GM19372 (cell line): ENCODE results near the gene SLAMF7.
A peak's percentile ranks its signal among the peaks of the same experiment; 100 is the strongest.
"Not testable (repeated sequence)": the region's sequence is repeated elsewhere in the genome, so short reads cannot be mapped to it uniquely, and the experiment has no call there.

ENCODE experiments used
- ATAC-seq: cut with Tn5 transposase; IDR thresholded peaks from one replicate; pipeline ENCODE4 v1.9.1; 2021; ENCODE audit warnings: mild to moderate bottlenecking, low read depth, moderate library complexity; ENCODE audit not compliant: unreplicated experiment

The SLAMF7 gene

GRCh38 chr1:160739098-160739511, at the start of gene SLAMF7:
SLAMF7 (plus strand) TSS chr1:160739247; CDS start chr1:160739302, 55 bp downstream.
- ATAC-seq = no peak

DNA sequence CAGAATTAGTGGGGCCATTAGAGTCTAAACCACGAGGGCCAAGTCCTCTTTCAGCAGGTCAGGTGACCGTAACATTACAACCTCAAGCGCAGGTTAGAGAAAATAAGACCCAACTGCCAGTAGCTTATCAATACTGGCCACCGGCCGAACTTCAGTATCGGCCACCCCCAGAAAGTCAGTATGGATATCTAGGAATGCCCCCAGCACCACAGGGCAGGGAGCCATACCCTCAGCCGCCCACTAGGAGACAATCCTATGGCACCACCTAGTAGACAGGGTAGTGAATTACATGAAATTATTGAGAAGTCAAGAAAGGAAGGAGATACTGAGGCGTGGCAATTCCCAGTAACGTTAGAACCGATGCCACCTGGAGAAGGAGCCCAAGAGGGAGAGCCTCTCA, 46.7 kb upstream of the SLAMF7 start:
- ATAC-seq = not testable (repeated sequence)

- no peak for ATAC-seq
Measured at GRCh38 chr1:160702100-160702499, 36.9 kb upstream of the SLAMF7 start.

- no peak for ATAC-seq
Measured at GRCh38 chr1:160704250-160704649, 34.8 kb upstream of the SLAMF7 start.

DNA sequence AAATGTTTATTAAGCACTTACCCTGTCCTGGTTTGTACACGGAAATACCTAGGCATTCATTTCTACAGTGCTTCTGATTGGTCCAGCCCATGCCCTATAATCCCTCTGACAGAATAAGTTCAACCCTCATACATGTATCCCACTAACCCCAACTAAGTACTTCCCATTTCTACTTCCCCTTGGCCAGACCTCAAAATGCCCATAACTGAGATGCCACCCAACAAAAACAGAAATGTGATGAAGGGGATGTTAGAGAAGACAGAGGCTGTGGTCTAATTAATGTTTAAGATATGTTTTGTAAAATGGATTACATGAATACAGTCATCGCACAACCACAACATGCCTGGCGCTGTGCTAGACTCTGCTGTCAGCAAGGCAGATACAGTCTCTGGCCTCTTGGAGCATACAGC, 33.8 kb upstream of the SLAMF7 start:
- ATAC-seq = not testable (repeated sequence)

DNA sequence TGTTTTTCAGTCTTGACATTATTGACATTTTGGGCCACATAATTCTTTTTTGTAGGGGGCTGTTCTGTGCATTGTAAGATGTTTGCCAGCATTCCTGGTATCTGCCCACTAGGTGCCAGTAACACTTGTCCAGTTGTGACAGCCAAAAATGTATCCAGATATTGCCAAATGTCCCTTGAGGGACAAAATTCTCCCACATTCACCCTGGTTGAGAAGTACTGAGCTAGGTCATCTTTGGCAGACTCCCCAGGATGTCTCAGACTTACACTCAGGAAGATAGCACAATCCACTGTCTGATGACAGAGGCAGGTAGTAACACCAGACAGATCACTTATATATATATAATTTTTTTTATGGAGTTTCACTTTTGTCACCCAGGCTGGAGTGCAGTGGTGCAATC, 33.3 kb upstream of the SLAMF7 start:
- ATAC-seq = no peak

GRCh38 chr1:160706526-160707235, 32.4 kb upstream of the SLAMF7 start:
- no peak for ATAC-seq

DNA sequence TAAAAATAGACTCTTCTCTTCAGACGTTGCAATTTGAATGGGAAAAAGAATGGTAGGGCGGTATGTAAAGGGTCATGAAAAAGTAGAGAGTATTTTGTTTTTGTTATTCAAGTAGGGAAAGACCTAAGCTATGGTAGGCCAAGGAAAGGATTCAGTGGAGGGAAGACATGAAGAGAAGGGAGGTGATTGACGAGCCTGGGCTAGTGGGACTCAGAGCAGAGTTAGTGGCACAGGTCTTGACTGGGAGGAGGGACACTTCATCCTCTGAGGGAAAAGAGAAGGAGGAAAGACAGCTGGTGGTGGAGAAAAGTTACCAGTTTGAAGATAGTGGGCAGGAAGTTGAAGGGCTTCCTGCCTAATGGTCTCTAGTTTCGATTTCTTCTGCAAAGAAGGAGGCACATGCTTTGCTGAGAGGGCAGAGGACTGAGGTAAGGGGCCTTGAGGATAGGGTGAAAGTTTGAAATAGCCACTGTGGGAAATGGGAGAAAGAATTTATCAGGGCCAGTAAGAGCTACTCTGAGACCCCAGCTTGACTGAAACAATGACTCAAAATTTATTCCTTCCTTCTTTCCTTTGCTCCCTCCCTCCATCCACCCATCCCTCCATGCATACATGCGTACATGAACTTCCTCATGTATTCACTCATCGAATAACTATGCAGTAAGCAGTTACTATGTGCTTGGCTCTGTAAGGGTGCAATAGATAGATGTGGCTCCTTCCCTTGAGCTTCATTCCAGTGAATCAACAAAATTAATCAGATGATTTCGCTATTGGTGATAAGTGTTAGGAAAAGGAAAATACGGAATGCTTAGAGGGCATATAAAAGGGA, 31.6 kb upstream of the SLAMF7 start:
- ATAC-seq = no peak

DNA sequence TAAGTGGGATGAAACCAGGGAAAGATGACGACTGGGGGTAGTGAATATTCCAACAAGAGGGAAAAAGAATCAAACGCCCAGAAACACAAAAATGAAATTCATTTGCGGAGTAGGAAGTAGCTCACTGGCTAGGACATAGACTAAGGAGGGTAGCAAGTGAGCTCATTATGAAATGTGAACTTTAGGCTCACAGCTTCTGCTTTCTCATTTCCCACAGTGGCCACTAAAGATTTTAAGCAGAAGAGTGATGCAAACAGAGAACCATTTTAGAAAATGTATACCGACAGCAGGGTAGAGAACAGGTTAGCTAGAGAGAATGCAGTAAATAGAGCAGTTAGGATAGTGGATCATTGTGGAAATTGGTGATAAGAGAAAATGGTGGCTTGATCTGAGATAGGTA, 30.9 kb upstream of the SLAMF7 start:
- no peak for ATAC-seq

- ATAC-seq = no peak
Measured at GRCh38 chr1:160708801-160709200, 30.2 kb upstream of the SLAMF7 start.

DNA sequence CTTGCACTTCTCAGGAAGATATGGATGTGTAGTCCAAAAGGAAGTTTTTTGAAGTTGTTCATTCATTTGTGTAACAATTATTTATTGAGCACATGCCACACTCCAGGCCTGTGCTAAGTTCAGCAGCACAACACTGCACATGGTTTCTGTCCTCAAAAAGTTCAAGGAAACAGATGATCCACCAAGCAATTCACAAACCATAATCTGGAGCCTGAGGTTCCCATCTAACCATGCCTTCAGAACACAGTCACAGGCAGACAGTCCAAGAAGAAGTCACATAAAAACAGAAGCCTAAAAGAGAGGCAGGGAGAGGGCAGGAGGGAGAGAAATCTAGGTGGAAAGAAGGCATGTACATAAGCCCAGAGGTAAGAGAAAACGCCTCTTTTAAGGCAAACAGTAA, 29.3 kb upstream of the SLAMF7 start:
- no peak for ATAC-seq

DNA sequence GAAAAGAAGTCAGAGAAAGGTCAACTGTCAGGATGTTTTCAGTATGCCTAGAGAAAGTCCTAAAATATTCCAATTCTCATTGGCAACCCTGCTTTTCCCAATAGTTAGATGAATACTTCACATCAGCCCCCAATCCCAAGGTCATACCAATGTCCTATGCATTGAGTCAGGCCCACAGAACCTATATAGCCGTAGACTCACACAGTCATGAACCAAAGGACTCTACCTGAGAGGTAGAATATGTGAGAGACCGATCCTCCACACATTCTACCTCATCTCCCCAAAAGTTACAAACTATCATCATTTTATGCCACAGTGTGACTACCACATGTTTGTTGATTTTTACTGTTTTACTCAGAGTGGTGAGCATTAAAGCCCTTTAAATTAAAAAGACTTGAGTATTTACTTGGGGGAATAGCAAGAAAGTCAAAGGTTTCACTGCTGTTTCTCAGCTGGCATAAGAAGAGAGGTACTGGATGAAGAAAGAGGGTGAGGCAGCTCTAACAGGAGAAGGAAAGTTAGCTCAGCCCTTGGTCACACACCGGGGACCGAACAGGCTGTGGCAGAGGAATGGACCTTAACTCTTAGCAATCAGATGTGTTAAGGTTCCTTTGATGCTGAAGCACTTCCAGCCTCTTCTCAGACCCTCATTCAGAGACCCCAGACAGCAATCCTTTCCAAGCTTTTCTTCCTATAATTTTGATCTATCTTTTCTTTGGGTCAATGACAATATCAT, 28.4 kb upstream of the SLAMF7 start:
- no peak for ATAC-seq

DNA sequence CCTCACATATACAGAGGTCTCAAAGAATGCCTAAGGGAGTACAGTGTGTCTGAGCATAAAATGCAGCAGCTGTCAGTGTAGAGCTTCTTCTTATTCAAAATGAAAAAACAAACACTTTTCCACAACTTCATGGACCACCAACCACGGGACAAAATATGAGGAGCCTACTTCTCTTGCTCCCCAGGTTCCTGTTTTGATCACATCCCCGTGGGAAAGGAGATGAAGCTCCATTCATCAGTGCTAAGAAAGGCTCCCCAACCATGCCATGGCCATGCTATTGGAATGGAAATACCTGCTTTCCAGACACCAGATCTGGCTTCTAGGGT, 27.8 kb upstream of the SLAMF7 start:
- ATAC-seq = no peak

GRCh38 chr1:160711602-160712311, 27.3 kb upstream of the SLAMF7 start, which contains the start of gene CD48:
CD48 (minus strand) TSS chr1:160711822; CDS start chr1:160711763, 59 bp downstream.
- ATAC-seq = peak; percentile 40

GRCh38 chr1:160712525-160713080, 26.4 kb upstream of the SLAMF7 start:
- peak; percentile 42 for ATAC-seq

- ATAC-seq = no peak
Measured at GRCh38 chr1:160713161-160713560, 25.9 kb upstream of the SLAMF7 start.

GRCh38 chr1:160714034-160714648, 24.9 kb upstream of the SLAMF7 start:
- ATAC-seq = not testable (repeated sequence)

- no peak for ATAC-seq
Measured at GRCh38 chr1:160716013-160716412, 23.0 kb upstream of the SLAMF7 start.

DNA sequence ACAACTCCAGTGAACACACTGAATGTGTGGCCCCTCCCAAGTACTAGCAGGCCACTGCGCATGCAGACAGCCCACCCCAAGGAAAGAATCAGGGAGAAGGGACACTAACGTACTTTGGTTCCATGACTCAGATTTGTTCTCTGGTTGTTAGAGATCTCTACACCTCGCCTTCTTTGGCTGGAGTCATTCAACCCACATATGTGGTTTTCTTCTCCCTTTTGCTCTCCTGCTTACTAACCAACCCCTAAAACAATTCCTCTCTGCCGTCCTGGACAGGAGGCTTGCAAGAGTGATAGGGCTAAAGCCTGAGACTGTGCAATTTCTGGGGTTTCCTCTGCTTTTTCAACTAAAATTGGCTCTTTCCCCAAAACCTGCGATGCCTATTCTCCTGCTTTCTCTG, 21.7 kb upstream of the SLAMF7 start:
- ATAC-seq = no peak

DNA sequence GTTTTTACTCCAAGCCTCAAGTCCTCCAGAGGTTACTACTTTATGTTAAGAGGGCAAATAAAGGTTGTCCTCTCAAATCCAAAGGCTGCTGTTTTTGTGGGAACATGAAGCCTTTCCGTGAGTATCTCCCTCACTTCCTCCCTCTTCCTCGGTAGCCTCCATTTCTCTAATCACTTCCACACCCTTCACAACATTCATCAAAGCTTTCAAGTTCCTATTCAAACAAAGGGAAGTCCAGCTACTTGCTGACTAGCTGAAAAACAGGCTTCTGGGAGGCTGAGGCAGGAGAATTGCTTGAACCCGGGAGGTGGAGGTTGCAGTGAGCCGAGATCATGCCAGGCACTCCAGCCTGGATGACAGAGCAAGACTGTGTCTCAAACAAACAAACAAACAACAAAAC, 20.8 kb upstream of the SLAMF7 start:
- ATAC-seq = no peak
